ENCODE results near the gene HIP1R. TPM values are rescaled to one million over a fixed set of nuclear protein-coding genes. Genes with fewer than 3 reads are reported as not detected.
"Not testable (repeated sequence)": the region's sequence is repeated elsewhere in the genome, so short reads cannot be mapped to it uniquely, and the experiment has no call there.

The HIP1R gene
- total RNA-seq, 1 donor from 2014 or later = 28.2 TPM

- H3K9me3 ChIP-seq = no peaks in the 10 kb centered on the region
- H3K27ac ChIP-seq = peak overlapping the region; percentile 87
- no peaks in the 10 kb centered on the region for H3K27me3 ChIP-seq (ENCODE audit: low read depth)
- DNase-seq (no peak), ATAC-seq (peak in 1 of 2 donors; percentile 35)
- H3K36me3 ChIP-seq = peaks cover 18% of the 10 kb centered on the region
- intact Hi-C loops (cut with DNase I) = no loop called here
- peaks cover 96% of the 10 kb centered on the region for H3K4me1 ChIP-seq
- no peak for TF ChIP-seq CTCF (IDR thresholded peaks at IDR 0.05)
- H3K4me3 ChIP-seq = no peak overlapping the region
Measured at GRCh38 chr12:122874081-122874480, 38.8 kb downstream of the HIP1R start.

- DNase-seq = no peak
- Histone ChIP-seq H3K27me3 (ENCODE audit: low read depth) (no peaks in the 10 kb centered on the region), H3K9me3 (no peaks in the 10 kb centered on the region), H3K4me1 (peaks cover 96% of the 10 kb centered on the region), H3K36me3 (peaks cover 2% of the 10 kb centered on the region), H3K27ac (no peak overlapping the region), H3K4me3 (no peak overlapping the region)
- no peak for TF ChIP-seq CTCF (IDR thresholded peaks at IDR 0.05)
- intact Hi-C loops (cut with DNase I) = no loop called here
- no peak for ATAC-seq
Measured at GRCh38 chr12:122875590-122876220, 40.4 kb downstream of the HIP1R start.

GRCh38 chr12:122876281-122876680, 41.0 kb downstream of the HIP1R start:
- peaks cover 95% of the 10 kb centered on the region for H3K4me1 ChIP-seq
- H3K27ac ChIP-seq; H3K27me3 ChIP-seq (ENCODE audit: low read depth); H3K9me3 ChIP-seq; H3K4me3 ChIP-seq; DNase-seq; intact Hi-C loops (cut with DNase I); H3K36me3 ChIP-seq; ATAC-seq: not testable (repeated sequence)

GRCh38 chr12:122876731-122877130, 41.5 kb downstream of the HIP1R start:
- no peak for DNase-seq
- H3K9me3 ChIP-seq = no peaks in the 10 kb centered on the region
- no peak overlapping the region for H3K27ac ChIP-seq
- no peaks in the 10 kb centered on the region for H3K27me3 ChIP-seq (ENCODE audit: low read depth)
- H3K36me3 ChIP-seq = no peaks in the 10 kb centered on the region
- intact Hi-C loops (cut with DNase I) = no loop called here
- TF ChIP-seq CTCF (IDR thresholded peaks at IDR 0.05) = no peak
- H3K4me1 ChIP-seq = peaks cover 95% of the 10 kb centered on the region
- H3K4me3 ChIP-seq = no peak overlapping the region
- ATAC-seq = no peak

- ATAC-seq (peak in 1 of 2 donors; percentile 9), DNase-seq (no peak)
- intact Hi-C loops (cut with DNase I) = no loop called here
- Histone ChIP-seq H3K4me1 (peaks cover 94% of the 10 kb centered on the region), H3K36me3 (no peaks in the 10 kb centered on the region), H3K27me3 (ENCODE audit: low read depth) (no peaks in the 10 kb centered on the region), H3K27ac (peak overlapping the region; percentile 7), H3K4me3 (no peak overlapping the region), H3K9me3 (no peaks in the 10 kb centered on the region)
- TF ChIP-seq CTCF (IDR thresholded peaks at IDR 0.05) = no peak
Measured at GRCh38 chr12:122878780-122879612, 43.7 kb downstream of the HIP1R start.

GRCh38 chr12:122880155-122880667, 45.0 kb downstream of the HIP1R start:
- H3K9me3 ChIP-seq = no peaks in the 10 kb centered on the region
- intact Hi-C loops (cut with DNase I) = no loop called here

More at GRCh38 chr12:122880155-122880667, 45.0 kb downstream of the HIP1R start:
- no peaks in the 10 kb centered on the region for H3K27me3 ChIP-seq (ENCODE audit: low read depth)
- H3K27ac ChIP-seq = peak overlapping the region; percentile 20
- TF ChIP-seq CTCF (IDR thresholded peaks at IDR 0.05) = no peak
- ATAC-seq = peak in 1 of 2 donors; percentile 3
- DNase-seq = no peak
- H3K36me3 ChIP-seq = no peaks in the 10 kb centered on the region
- no peak overlapping the region for H3K4me3 ChIP-seq
- peaks cover 94% of the 10 kb centered on the region for H3K4me1 ChIP-seq

Data from lower lobe of right lung (tissue), 2 donors.